T1000 (cell line): ENCODE results near the gene LRMDA.

Source experiments
- DNase-seq: peaks from one replicate; lab custom pipeline; 2025; ENCODE audit warnings: mixed read lengths; lab: John Stamatoyannopoulos, UW

The LRMDA gene

DNA sequence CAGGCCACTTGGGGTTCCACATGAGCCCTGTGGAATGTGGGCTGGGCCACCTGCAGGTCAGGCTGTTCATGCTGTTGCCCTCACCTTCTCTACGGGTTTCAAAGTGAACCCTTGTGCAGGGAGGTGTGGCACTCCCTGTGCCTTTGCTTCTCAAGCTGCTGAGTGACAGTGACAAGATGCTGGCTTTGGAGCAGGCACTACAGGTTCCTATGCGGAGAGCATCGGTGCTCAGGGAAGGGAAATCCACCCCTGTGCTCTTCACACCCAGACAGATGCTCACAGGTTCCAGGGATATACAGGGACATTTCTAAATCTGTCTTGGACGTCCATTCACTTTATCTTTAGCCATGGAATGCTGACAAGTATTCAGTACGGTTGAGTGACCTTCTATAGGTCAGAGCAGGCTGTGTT lies 1005.0 kb downstream of the LRMDA start:
- DNase-seq = no peak

GRCh38 chr10:76436981-76437380 lies 1005.6 kb downstream of the LRMDA start:
- DNase-seq = no peak

GRCh38 chr10:76440426-76440825 lies 1009.0 kb downstream of the LRMDA start:
- DNase-seq = no peak

- no peak for DNase-seq
These were observed 1010.7 kb downstream of the LRMDA start for GRCh38 chr10:76442113-76442512.

DNA sequence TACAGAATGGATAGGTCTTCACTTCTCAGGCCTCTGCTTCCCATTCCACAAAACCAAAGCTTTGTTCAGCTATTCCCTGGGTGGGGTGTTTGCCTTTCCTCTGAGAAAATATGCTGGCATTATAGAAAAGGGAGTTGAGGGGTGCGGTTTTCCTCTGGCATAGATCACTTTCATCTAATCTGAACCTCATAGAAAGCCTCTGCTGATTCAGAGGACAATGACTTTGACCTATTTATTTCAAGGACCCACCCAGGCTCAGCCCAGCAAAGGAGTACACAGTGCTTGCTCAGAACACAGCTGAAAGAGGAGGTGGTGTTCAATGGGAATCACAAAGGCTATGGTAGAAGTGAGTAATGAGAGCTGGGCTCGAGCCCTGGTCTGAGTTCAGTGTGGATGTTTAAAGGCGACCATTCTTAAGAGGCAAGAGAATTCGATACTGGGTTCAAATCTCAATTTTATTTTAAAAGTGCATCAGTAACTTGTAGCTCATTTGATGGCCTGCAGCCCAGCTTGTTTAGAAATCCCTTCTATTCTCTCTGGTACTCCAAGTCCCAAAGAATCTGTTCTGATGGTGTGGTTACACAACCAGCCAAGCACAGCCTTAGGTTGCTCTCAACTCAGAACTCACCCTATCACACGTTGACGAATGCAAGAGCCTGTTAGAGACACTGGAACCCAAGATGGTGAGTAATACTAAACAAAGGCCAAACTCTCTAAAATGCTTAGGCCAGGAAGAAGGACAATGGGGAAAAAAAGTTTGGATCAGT lies 1012.8 kb downstream of the LRMDA start:
- DNase-seq = no peak

DNA sequence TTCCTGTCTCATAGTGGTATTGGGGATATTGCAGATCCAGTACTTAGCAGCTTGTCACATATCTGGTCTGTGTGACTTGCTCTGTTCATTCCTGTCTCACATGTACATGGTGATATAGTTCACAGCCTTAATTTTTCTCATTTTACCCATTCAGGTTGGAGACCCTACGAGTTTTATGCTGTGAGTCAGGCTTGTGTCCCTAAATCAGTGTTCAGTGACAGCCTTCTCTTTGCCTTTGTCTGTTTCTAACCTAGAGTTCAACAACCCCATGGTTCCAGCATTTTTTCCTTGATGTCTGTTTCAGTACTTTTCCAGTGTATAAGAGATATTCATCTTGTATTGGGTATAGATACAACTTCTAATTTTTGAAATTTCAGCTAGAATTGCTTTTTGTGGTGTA lies 1016.2 kb downstream of the LRMDA start:
- no peak for DNase-seq

GRCh38 chr10:76451911-76452310 lies 1020.5 kb downstream of the LRMDA start:
- DNase-seq = no peak

GRCh38 chr10:76453332-76453731 lies 1021.9 kb downstream of the LRMDA start:
- DNase-seq = no peak

DNA sequence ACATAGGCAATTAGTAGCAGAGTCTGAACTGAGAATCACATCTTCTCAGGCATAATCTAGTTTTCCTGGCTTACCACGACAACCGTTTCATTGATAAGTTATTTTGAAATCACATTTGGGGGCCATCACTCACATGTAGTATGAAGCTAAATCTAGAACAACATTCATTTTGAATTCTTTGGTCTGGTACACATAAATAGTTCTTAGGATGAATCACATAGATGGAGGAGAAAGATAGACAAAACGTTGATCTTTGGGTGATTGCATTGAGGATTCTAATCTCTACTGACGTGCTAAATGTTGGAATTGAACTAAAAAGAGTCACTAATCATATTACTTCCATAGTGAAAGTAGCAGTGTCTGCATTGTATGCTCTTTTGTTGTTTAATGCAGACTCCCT lies 1022.6 kb downstream of the LRMDA start:
- no peak for DNase-seq

DNA sequence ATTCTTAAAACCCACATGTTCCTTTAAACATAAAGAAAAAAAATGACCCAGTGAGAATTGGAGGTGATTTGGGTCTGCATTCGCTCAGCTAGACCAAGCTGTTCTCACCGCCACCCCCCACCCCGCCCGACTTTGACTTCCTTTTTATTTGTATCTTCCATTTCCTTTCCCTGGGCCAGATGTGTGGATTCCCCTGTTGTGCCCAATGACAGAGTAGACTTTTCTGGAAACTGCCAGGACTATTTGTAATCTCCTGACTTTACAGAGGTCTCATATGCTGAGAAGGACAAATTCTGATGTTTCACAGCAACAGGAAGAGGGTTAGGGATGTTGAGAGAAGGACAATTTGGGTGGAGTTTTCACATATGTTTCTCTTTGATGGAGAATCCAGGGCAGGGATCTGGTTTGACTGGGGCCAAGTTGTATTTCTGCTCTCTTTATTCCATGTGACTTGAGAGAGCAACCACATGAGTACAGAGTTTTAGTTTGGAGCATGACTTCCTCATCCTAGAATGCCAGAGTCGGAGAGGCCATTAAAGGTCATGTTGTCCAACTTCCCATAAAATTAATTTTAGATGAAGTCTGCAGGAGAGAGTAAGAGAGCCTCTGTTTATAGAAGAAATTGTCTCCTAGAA lies 1023.2 kb downstream of the LRMDA start:
- no peak for DNase-seq

DNA sequence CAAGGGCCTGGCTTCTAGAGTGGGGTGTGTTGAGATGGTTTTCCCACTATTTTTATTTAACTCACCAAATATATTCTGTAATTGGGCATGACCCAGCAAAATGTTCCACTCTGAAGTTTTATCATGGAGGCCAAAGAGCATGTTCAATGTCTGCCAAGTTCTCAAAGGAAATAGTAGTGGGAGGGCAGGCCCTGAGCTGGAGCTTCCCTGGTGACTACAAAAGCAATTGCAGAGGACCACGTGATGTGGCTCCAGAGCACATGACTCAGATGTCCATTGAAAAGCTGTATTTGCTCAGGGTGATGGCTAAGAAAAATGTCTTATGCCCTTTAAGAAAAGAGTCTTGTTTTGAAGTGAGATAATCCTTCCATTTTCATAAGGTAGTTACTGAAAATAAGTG lies 1024.8 kb downstream of the LRMDA start:
- DNase-seq = no peak

- no peak for DNase-seq
These were observed 1027.7 kb downstream of the LRMDA start for GRCh38 chr10:76459016-76459730.

DNA sequence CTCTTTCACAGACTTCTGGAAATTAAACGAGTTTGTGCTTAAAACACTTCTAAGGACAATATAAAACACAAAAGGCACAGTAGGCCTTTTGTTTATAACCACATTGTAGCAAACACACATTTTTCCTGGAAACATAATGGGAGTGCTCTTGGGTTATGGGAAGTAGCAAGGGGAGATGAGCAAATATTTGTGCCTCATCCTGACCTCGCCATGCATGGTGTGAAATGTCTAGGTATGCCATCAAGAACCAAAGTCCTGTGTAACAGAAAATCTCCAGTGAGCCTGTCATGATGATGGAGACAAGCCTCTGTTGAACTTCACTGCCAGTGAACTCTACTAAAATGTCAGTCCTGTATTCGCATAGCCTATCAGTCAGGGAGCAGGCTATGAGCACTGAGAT lies 1029.6 kb downstream of the LRMDA start:
- no peak for DNase-seq

GRCh38 chr10:76463111-76463510 lies 1031.7 kb downstream of the LRMDA start:
- no peak for DNase-seq

DNA sequence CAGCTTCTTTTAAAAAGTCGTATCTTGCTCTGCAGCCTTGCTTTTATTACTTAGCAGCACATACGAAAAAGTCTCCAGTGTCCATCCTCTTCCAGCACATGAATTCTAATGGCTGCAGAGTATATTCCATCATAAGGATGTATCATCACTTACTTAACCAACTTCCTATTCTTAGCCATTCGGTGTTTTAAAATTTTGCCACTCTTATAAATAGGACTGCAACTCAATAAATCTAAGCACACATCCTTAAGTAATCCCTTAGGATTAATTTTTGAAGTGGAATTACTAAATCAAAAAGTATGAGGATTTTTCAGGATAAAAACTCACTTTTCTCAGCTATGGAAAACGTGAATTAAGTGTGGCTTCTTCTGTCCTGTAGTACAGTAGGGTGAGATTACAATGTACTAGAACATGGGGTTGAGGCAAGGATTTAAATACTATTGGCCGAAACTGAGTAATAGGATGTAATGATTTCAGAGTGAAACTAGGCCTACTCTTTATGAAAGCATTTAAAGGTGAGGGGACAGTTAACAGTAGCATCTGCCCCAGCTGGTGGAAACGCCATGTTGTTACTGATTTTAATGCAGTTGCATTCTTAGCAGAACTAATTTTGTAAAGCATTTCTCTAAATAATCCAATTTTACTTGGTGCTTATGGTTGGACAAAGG lies 1035.5 kb downstream of the LRMDA start:
- DNase-seq = no peak

GRCh38 chr10:76469675-76470074 lies 1038.3 kb downstream of the LRMDA start:
- no peak for DNase-seq

GRCh38 chr10:76479103-76479790 lies 1047.8 kb downstream of the LRMDA start:
- no peak for DNase-seq

- DNase-seq = no peak
These were observed 1049.8 kb downstream of the LRMDA start for GRCh38 chr10:76481178-76481577.

GRCh38 chr10:76487582-76487981 lies 1056.2 kb downstream of the LRMDA start:
- no peak for DNase-seq

DNA sequence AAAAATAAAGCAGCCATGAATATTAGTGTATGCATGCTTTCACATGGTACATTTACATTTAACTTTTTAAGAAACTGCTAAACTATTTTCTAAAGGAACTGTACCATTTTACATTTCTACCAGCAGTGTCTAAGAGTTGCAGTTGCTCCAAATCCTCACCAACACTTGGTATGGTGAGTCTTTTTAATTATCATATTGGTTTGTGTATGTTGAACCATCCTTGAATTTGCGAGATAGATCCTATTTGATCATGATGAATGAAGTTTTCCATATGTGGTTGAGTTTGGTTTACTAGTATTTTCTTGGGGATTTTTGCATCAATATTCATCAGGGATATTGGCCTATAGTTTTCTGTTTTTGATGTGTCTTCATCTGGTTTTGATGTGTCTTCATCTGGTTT lies 1057.2 kb downstream of the LRMDA start:
- DNase-seq = no peak

GRCh38 chr10:76491216-76491615 lies 1059.8 kb downstream of the LRMDA start:
- DNase-seq = no peak

- DNase-seq = peak; percentile 11
These were observed 1060.6 kb downstream of the LRMDA start for GRCh38 chr10:76492026-76492425.
